ENCODE measurements around the gene TBC1D8. TPM values are rescaled to one million over a fixed set of nuclear protein-coding genes. Genes with fewer than 3 reads are reported as not detected.
A peak's percentile ranks its signal among the peaks of the same experiment; 100 is the strongest.

TBC1D8 gene
- total RNA-seq, 6 experiments from 2014 or later, result 1.2 to 2.0 (median 1.5) TPM

- no peak for TF ChIP-seq CTCF (IDR thresholded peaks at IDR 0.05)
- no peak for DNase-seq
- H3K4me3 Mint-ChIP-seq, result peak overlapping the region; percentile 74
- H3K4me1 Mint-ChIP-seq (ENCODE audit: low read depth), result peaks cover 19% of the 10 kb centered on the region
- H3K27ac Mint-ChIP-seq, result no peak overlapping the region
- no peaks in the 10 kb centered on the region for H3K9me3 Mint-ChIP-seq
- H3K36me3 Mint-ChIP-seq (ENCODE audit: low read depth), result no peaks in the 10 kb centered on the region
- peaks cover 16% of the 10 kb centered on the region for H3K27me3 Mint-ChIP-seq (ENCODE audit: insufficient read depth)
Measured at GRCh38 chr2:101149241-101150192, 1.7 kb downstream of the TBC1D8 start.

- Mint-ChIP-seq H3K9me3 (no peaks in the 10 kb centered on the region), H3K4me3 (no peak overlapping the region), H3K27me3 (ENCODE audit: insufficient read depth) (peaks cover 16% of the 10 kb centered on the region), H3K4me1 (ENCODE audit: low read depth) (peaks cover 19% of the 10 kb centered on the region), H3K36me3 (ENCODE audit: low read depth) (no peaks in the 10 kb centered on the region), H3K27ac (no peak overlapping the region)
- no peak for TF ChIP-seq CTCF (IDR thresholded peaks at IDR 0.05)
- no peak for DNase-seq
Measured at GRCh38 chr2:101148777-101149176, 2.4 kb downstream of the TBC1D8 start.

- Mint-ChIP-seq H3K4me1 (ENCODE audit: low read depth) (peaks cover 14% of the 10 kb centered on the region), H3K4me3 (no peak overlapping the region), H3K36me3 (ENCODE audit: low read depth) (no peaks in the 10 kb centered on the region), H3K27me3 (ENCODE audit: insufficient read depth) (peaks cover 17% of the 10 kb centered on the region), H3K27ac (no peak overlapping the region), H3K9me3 (no peaks in the 10 kb centered on the region)
- DNase-seq, result no peak
- no peak for TF ChIP-seq CTCF (IDR thresholded peaks at IDR 0.05)
Measured at GRCh38 chr2:101147971-101148370, 3.2 kb downstream of the TBC1D8 start.

- Mint-ChIP-seq H3K36me3 (ENCODE audit: low read depth) (no peaks in the 10 kb centered on the region), H3K4me3 (no peak overlapping the region), H3K27ac (no peak overlapping the region), H3K4me1 (ENCODE audit: low read depth) (peaks cover 5% of the 10 kb centered on the region), H3K27me3 (ENCODE audit: insufficient read depth) (peaks cover 17% of the 10 kb centered on the region), H3K9me3 (no peaks in the 10 kb centered on the region)
- no peak for TF ChIP-seq CTCF (IDR thresholded peaks at IDR 0.05)
- DNase-seq, result no peak
Measured at GRCh38 chr2:101147062-101147461, 4.1 kb downstream of the TBC1D8 start.

- no peak overlapping the region for H3K4me3 Mint-ChIP-seq
- peaks cover 18% of the 10 kb centered on the region for H3K27me3 Mint-ChIP-seq (ENCODE audit: insufficient read depth)
- no peaks in the 10 kb centered on the region for H3K36me3 Mint-ChIP-seq (ENCODE audit: low read depth)
- H3K9me3 Mint-ChIP-seq, result no peaks in the 10 kb centered on the region
- no peak overlapping the region for H3K27ac Mint-ChIP-seq
- no peak for DNase-seq
- TF ChIP-seq CTCF (IDR thresholded peaks at IDR 0.05), result no peak
- no peaks in the 10 kb centered on the region for H3K4me1 Mint-ChIP-seq (ENCODE audit: low read depth)
Measured at GRCh38 chr2:101146535-101146934, 4.6 kb downstream of the TBC1D8 start.
